CD4-positive, CD25-positive, alpha-beta regulatory T cell (primary cell): ENCODE data around the gene DCAF8. TPM values are rescaled to one million over a fixed set of nuclear protein-coding genes. Genes with fewer than 3 reads are reported as not detected.

Experiments
- ATAC-seq, 2 donors: fragments of 150-1000 bp; cut with Tn5 transposase; one replicate each; pipeline ENCODE4 v1.10.0; 2021; ENCODE audit warnings: low read depth in 2 of 2, moderate number of reproducible peaks in 2 of 2, moderate library complexity in 1 of 2
- DNase-seq, 3 donors: peaks; one replicate each; pipeline versions ENCODE4 v3.0.0 to v3.0.0-alpha.2; 2012 to 2022; ENCODE audit warnings: mixed read lengths in 1 of 3
- H3K27ac ChIP-seq: one replicate; pipeline ENCODE4 v1.7.0; 2013; ENCODE audit warnings: mild to moderate bottlenecking, low read length; ENCODE audit not compliant: insufficient read depth, poor library complexity, severe bottlenecking
- H3K27me3 ChIP-seq: one replicate; pipeline ENCODE4 v1.7.0; 2013; ENCODE audit warnings: low read length; ENCODE audit not compliant: control insufficient read depth, insufficient read depth
- H3K36me3 ChIP-seq: one replicate; pipeline ENCODE4 v1.7.0; 2013; ENCODE audit warnings: mild to moderate bottlenecking, low read length, moderate library complexity; ENCODE audit not compliant: control insufficient read depth, insufficient read depth
- H3K4me1 ChIP-seq: 2 replicates; pipeline ENCODE4 v1.7.0; 2013; ENCODE audit warnings: mild to moderate bottlenecking, low read length; ENCODE audit not compliant: insufficient read depth, control insufficient read depth, poor library complexity, severe bottlenecking
- H3K4me3 ChIP-seq: one replicate; pipeline ENCODE4 v1.7.0; 2013; ENCODE audit warnings: low read depth, mild to moderate bottlenecking, low read length, moderate library complexity
- H3K9me3 ChIP-seq, 2 experiments: 1 replicate in 1 of 2; 2 replicates in 1 of 2; pipeline ENCODE4 v1.7.0; 2013; ENCODE audit warnings: low read length in 2 of 2, mild to moderate bottlenecking in 1 of 2, moderate library complexity in 1 of 2; ENCODE audit not compliant: control insufficient read depth in 2 of 2
- H3K27ac Mint-ChIP-seq, 3 donors: one replicate each; pipeline ENCODE4 v1.8.0; 2020 to 2022; ENCODE audit warnings: mild to moderate bottlenecking in 3 of 3, mixed read lengths in 3 of 3, moderate library complexity in 2 of 3
- H3K27me3 Mint-ChIP-seq: one replicate; pipeline ENCODE4 v1.8.0; 2022; ENCODE audit warnings: mild to moderate bottlenecking, mixed read lengths
- H3K36me3 Mint-ChIP-seq: one replicate; pipeline ENCODE4 v1.8.0; 2020; ENCODE audit warnings: mixed read lengths
- H3K4me1 Mint-ChIP-seq, 4 donors: one replicate each; pipeline ENCODE4 v1.8.0; 2020 to 2022; ENCODE audit warnings: mixed read lengths in 4 of 4, mild to moderate bottlenecking in 1 of 4
- H3K4me3 Mint-ChIP-seq, 4 donors: one replicate each; pipeline ENCODE4 v1.8.0; 2020 to 2022; ENCODE audit warnings: mild to moderate bottlenecking in 4 of 4, mixed read lengths in 4 of 4, moderate library complexity in 3 of 4
- H3K9me3 Mint-ChIP-seq, 7 donors: one replicate each; pipeline ENCODE4 v1.8.0; 2020 to 2022; ENCODE audit warnings: mixed read lengths in 7 of 7, mild to moderate bottlenecking in 3 of 7, moderate library complexity in 2 of 7
- polyA plus RNA-seq, 4 donors: library from polyadenylated mRNA; unstranded; fragments of 300-500 nt; fragmentation: Illumina TruSeq; gene quantifications; one replicate each; pipeline ENCODE4 v1.2.3, GENCODE V29; 2021
- total RNA-seq: library from RNA; stranded (reverse); gene quantifications from one replicate; pipeline ENCODE4 v1.2.3, GENCODE V29; 2022

The DCAF8 gene
- total and polyA plus RNA-seq, 5 donors from 2014 or later, result 50.3 to 182 (median 56.2) TPM

- Histone ChIP-seq H3K27me3 (no peaks in the 10 kb centered on the region), H3K9me3 (no peaks in the 10 kb centered on the region), H3K4me3 (no peak overlapping the region), H3K27ac (no peak overlapping the region), H3K36me3 (peaks cover 99% of the 10 kb centered on the region), H3K4me1 (no peaks in the 10 kb centered on the region)
- no peak for DNase-seq
- Mint-ChIP-seq H3K27me3 (no peaks in the 10 kb centered on the region), H3K4me1 (peaks cover 0 to 6% (median 0%) of the 10 kb centered on the region in 4 donors), H3K4me3 (no peak overlapping the region), H3K36me3 (peaks cover 61% of the 10 kb centered on the region), H3K27ac (peak overlapping the region in 2 of 3 donors; percentile 60 to 78), H3K9me3 (no peaks in the 10 kb centered on the region)
- ATAC-seq, result no peak
Observed at GRCh38 chr1:160222546-160222945, 39.8 kb downstream of the DCAF8 start.

DNA sequence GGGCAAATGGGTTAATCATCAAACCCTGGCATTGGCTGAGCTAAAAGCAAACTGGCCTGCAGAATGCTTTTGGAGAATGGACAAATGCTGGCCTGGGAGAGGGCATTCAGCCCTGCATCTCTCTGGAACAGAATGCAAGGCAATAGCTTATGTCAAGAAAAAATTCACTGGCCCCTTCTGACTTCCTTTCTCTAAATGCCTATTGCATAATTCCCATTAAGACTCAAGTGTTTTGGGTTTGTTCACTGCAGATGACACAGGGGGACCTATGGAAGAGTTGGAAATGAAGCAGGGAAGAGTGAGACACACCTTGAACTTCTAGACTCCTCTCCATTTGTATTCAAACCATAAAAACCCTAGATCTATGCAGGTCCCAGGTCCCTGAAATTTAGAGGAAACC, 41.3 kb downstream of the DCAF8 start:
- H3K4me3 Mint-ChIP-seq, result no peak overlapping the region
- H3K27ac Mint-ChIP-seq, result peak overlapping the region in 1 of 3 donors; percentile 38
- Histone ChIP-seq H3K4me3 (no peak overlapping the region), H3K9me3 (no peaks in the 10 kb centered on the region), H3K4me1 (no peaks in the 10 kb centered on the region), H3K36me3 (peaks cover 97% of the 10 kb centered on the region), H3K27me3 (no peaks in the 10 kb centered on the region), H3K27ac (no peak overlapping the region)
- H3K27me3 Mint-ChIP-seq, result no peaks in the 10 kb centered on the region
- H3K9me3 Mint-ChIP-seq, result no peaks in the 10 kb centered on the region
- DNase-seq (no peak), ATAC-seq (no peak)
- peaks cover 0 to 6% (median 0%) of the 10 kb centered on the region in 4 donors for H3K4me1 Mint-ChIP-seq
- peaks cover 69% of the 10 kb centered on the region for H3K36me3 Mint-ChIP-seq

- DNase-seq, result no peak
- Mint-ChIP-seq H3K4me3 (no peak overlapping the region), H3K36me3 (peaks cover 73% of the 10 kb centered on the region), H3K9me3 (no peaks in the 10 kb centered on the region), H3K4me1 (peaks cover 0 to 6% (median 1%) of the 10 kb centered on the region in 4 donors), H3K27ac (peak overlapping the region; percentile 2 to 23 (median 5)), H3K27me3 (no peaks in the 10 kb centered on the region)
- no peaks in the 10 kb centered on the region for H3K9me3 ChIP-seq
- no peaks in the 10 kb centered on the region for H3K4me1 ChIP-seq
- H3K4me3 ChIP-seq, result no peak overlapping the region
- H3K27me3 ChIP-seq, result no peaks in the 10 kb centered on the region
- peaks cover 97% of the 10 kb centered on the region for H3K36me3 ChIP-seq
- no peak for ATAC-seq
- no peak overlapping the region for H3K27ac ChIP-seq
Observed at GRCh38 chr1:160220301-160220700, 42.0 kb downstream of the DCAF8 start.

GRCh38 chr1:160219062-160219929, 43.1 kb downstream of the DCAF8 start:
- H3K27ac Mint-ChIP-seq, result peak overlapping the region in 2 of 3 donors; percentile 5 to 59
- H3K27ac ChIP-seq, result no peak overlapping the region
- DNase-seq, result no peak
- peaks cover 70% of the 10 kb centered on the region for H3K36me3 Mint-ChIP-seq
- H3K4me3 Mint-ChIP-seq, result no peak overlapping the region
- H3K9me3 ChIP-seq, result no peaks in the 10 kb centered on the region
- H3K27me3 ChIP-seq, result no peaks in the 10 kb centered on the region
- no peak overlapping the region for H3K4me3 ChIP-seq
- no peak for ATAC-seq
- no peaks in the 10 kb centered on the region for H3K9me3 Mint-ChIP-seq
- peaks cover 0 to 6% (median 2%) of the 10 kb centered on the region in 4 donors for H3K4me1 Mint-ChIP-seq
- no peaks in the 10 kb centered on the region for H3K4me1 ChIP-seq
- no peaks in the 10 kb centered on the region for H3K27me3 Mint-ChIP-seq
- H3K36me3 ChIP-seq, result peaks cover 96% of the 10 kb centered on the region

DNA sequence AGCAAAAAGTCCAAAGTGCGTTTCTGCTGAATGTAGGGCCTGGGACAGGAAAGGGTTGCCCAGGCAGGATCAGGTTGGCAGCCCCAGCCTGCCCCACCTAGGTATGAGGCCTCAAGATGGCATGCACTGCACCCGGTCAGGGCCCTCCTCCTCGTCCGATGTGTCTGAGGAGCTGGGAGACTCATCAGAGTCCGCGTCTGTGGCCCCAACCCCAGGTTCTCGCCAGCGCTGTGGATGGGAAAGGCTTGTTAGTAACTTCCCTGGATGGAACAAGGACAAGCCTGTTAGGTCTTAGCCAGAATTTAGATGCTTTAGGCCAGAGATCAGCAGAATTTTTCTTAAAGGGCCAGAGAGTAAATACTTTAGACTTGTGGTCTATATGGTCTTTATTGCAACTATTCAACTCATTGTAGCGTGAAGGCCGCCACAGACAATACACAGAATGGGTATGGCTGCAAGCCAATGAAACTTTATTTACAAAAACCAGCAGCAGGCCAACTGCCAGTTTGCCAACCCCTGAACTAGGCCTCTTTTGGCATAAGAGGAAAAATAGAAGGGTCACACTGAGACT, 44.8 kb downstream of the DCAF8 start:
- Histone ChIP-seq H3K9me3 (no peaks in the 10 kb centered on the region), H3K4me1 (no peaks in the 10 kb centered on the region), H3K4me3 (no peak overlapping the region), H3K27ac (no peak overlapping the region), H3K36me3 (peaks cover 94% of the 10 kb centered on the region), H3K27me3 (no peaks in the 10 kb centered on the region)
- DNase-seq (no peak), ATAC-seq (no peak)
- Mint-ChIP-seq H3K4me3 (no peak overlapping the region), H3K27ac (peak overlapping the region in 2 of 3 donors; percentile 25 to 57), H3K4me1 (peaks cover 0 to 6% (median 2%) of the 10 kb centered on the region in 4 donors), H3K27me3 (no peaks in the 10 kb centered on the region), H3K36me3 (peaks cover 60% of the 10 kb centered on the region), H3K9me3 (no peaks in the 10 kb centered on the region)

- no peaks in the 10 kb centered on the region for H3K27me3 ChIP-seq
- H3K4me1 ChIP-seq, result no peaks in the 10 kb centered on the region
- DNase-seq, result no peak
- Mint-ChIP-seq H3K9me3 (no peaks in the 10 kb centered on the region), H3K27me3 (no peaks in the 10 kb centered on the region), H3K36me3 (peaks cover 58% of the 10 kb centered on the region), H3K4me3 (no peak overlapping the region), H3K4me1 (peaks cover 0 to 5% (median under 1%) of the 10 kb centered on the region in 4 donors), H3K27ac (peak overlapping the region in 1 of 3 donors; percentile 16)
- H3K9me3 ChIP-seq, result no peaks in the 10 kb centered on the region
- H3K36me3 ChIP-seq, result peaks cover 93% of the 10 kb centered on the region
- ATAC-seq, result no peak
- H3K27ac ChIP-seq, result no peak overlapping the region
- no peak overlapping the region for H3K4me3 ChIP-seq
Observed at GRCh38 chr1:160216301-160216700, 46.0 kb downstream of the DCAF8 start.

DNA sequence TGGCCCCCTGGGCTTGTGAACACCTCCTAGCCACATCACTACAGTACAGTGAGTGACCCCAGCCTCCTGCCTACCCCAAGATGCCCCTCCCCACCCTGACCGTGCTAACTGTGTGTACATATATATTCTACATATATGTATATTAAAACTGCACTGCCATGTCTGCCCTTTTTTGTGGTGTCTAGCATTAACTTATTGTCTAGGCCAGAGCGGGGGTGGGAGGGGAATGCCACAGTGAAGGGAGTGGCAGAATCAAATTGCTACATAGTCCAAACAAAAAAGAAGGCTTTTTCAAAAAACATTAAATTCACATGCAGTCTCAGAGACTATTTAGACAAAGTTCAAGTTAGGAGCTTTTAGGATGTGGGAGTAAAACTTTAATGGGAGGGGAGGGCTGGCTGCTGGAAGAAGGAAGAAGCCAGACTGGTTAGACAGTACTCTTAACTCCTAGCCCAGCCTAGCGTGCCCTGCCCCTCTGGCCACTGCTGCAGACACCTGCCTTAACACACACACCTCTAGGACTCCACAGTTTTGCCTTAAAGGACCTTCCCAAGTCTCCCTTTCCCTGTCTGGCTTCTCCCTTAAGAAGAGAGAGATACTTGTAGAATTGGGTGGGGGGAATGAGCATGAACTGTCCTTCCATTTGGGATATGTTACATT, 47.7 kb downstream of the DCAF8 start:
- Mint-ChIP-seq H3K27me3 (no peaks in the 10 kb centered on the region), H3K27ac (peak overlapping the region in 2 of 3 donors; percentile 67 to 83), H3K9me3 (no peaks in the 10 kb centered on the region), H3K36me3 (peaks cover 46% of the 10 kb centered on the region), H3K4me1 (peaks cover 0 to 16% (median 6%) of the 10 kb centered on the region in 4 donors), H3K4me3 (no peak overlapping the region)
- H3K27me3 ChIP-seq, result no peaks in the 10 kb centered on the region
- H3K4me1 ChIP-seq, result no peaks in the 10 kb centered on the region
- DNase-seq (no peak), ATAC-seq (no peak)
- no peak overlapping the region for H3K4me3 ChIP-seq
- no peaks in the 10 kb centered on the region for H3K9me3 ChIP-seq
- peaks cover 78% of the 10 kb centered on the region for H3K36me3 ChIP-seq
- no peak overlapping the region for H3K27ac ChIP-seq
